ENCODE data around the gene ATRAID.

The ATRAID gene

DNA sequence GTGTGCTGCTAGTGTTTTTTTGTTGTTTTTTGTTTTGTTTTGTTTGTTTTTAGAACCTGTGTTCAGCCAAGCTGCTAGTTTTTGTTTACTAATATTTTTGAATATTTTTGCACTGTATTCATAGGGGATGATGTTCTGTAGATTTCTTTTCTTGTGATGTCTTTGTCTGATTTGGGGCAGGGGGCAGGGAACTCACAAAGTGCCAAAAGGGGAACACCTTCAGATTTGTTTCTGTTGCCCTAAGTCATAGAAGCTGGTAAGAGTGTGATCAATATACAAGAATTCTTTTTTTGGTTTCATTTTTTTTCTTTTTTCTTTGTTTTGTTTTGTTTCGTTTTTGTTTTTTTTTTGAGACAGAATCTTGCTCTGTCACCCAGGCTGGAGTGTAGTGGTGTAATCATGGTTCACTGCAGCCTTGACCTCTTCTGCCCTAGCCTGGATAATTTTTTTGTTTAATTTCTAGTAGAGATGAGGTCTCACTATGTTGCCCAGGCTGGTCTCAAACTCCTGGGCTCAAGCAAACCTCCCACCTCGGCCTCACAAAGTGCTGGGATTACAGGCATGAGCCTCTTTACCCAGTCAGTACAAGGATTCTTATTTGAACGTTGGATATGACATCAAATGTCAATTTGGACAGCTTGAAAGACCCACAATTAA, 32.4 kb upstream of the ATRAID start:
- no peak for DNase-seq
- no peak overlapping the region for H3K27ac ChIP-seq
- no peaks in the 10 kb centered on the region for H3K27me3 ChIP-seq (ENCODE audit: insufficient read depth, low read depth, severe bottlenecking)
- no peak overlapping the region for H3K4me3 ChIP-seq (ENCODE audit: low read depth, low read length)
- no peaks in the 10 kb centered on the region for H3K9me3 ChIP-seq (ENCODE audit: severe bottlenecking)
- no peak for TF ChIP-seq CTCF (IDR thresholded peaks at IDR 0.05; ENCODE audit: low read depth, low read length)
- H3K36me3 ChIP-seq: no peaks in the 10 kb centered on the region

GRCh38 chr2:27182346-27182745, 29.5 kb upstream of the ATRAID start:
- H3K4me3 ChIP-seq (ENCODE audit: low read depth, low read length): no peak overlapping the region
- TF ChIP-seq CTCF (IDR thresholded peaks at IDR 0.05; ENCODE audit: low read depth, low read length): no peak
- no peaks in the 10 kb centered on the region for H3K27me3 ChIP-seq (ENCODE audit: insufficient read depth, low read depth, severe bottlenecking)
- no peak for DNase-seq
- H3K27ac ChIP-seq: no peak overlapping the region
- no peaks in the 10 kb centered on the region for H3K9me3 ChIP-seq (ENCODE audit: severe bottlenecking)
- H3K36me3 ChIP-seq: no peaks in the 10 kb centered on the region

DNA sequence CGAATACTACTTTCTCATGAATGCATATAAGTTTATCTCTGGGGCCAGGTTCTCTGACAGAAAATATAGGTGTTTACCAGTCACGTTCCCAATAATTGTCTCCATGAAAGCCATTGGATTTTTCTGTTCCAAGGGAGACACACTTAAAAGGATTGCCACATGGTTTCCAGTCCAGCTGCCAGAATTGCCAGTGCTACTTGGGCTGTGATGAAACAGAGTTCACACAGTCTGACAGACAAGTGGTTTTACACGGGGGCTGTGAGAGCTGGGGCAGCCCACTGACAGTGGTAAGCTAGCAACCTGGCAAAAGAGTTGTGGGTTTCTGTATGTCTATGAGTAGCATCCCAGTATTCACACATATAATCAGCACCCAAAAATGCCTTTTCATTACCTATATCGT, 27.7 kb upstream of the ATRAID start:
- DNase-seq: no peak
- no peaks in the 10 kb centered on the region for H3K9me3 ChIP-seq (ENCODE audit: severe bottlenecking)
- no peaks in the 10 kb centered on the region for H3K36me3 ChIP-seq
- no peak for TF ChIP-seq CTCF (IDR thresholded peaks at IDR 0.05; ENCODE audit: low read depth, low read length)
- no peak overlapping the region for H3K27ac ChIP-seq
- no peak overlapping the region for H3K4me3 ChIP-seq (ENCODE audit: low read depth, low read length)
- no peaks in the 10 kb centered on the region for H3K27me3 ChIP-seq (ENCODE audit: insufficient read depth, low read depth, severe bottlenecking)

- Histone ChIP-seq H3K36me3 (no peaks in the 10 kb centered on the region), H3K27ac (peak overlapping the region; percentile 39), H3K27me3 (ENCODE audit: insufficient read depth, low read depth, severe bottlenecking) (no peaks in the 10 kb centered on the region), H3K9me3 (ENCODE audit: severe bottlenecking) (no peaks in the 10 kb centered on the region), H3K4me3 (ENCODE audit: low read depth, low read length) (no peak overlapping the region)
- no peak for TF ChIP-seq CTCF (IDR thresholded peaks at IDR 0.05; ENCODE audit: low read depth, low read length)
- peak; percentile 56 for DNase-seq
These were observed 26.4 kb upstream of the ATRAID start for GRCh38 chr2:27185331-27186026.

- no peaks in the 10 kb centered on the region for H3K36me3 ChIP-seq
- DNase-seq: no peak
- H3K9me3 ChIP-seq (ENCODE audit: severe bottlenecking): no peaks in the 10 kb centered on the region
- no peak overlapping the region for H3K27ac ChIP-seq
- no peaks in the 10 kb centered on the region for H3K27me3 ChIP-seq (ENCODE audit: insufficient read depth, low read depth, severe bottlenecking)
- no peak overlapping the region for H3K4me3 ChIP-seq (ENCODE audit: low read depth, low read length)
- TF ChIP-seq CTCF (IDR thresholded peaks at IDR 0.05; ENCODE audit: low read depth, low read length): no peak
These were observed 25.1 kb upstream of the ATRAID start for GRCh38 chr2:27186613-27187345.
